GM23338 (cell line): ENCODE results near the gene CFAP58. TPM values are rescaled to one million over a fixed set of nuclear protein-coding genes. Genes with fewer than 3 reads are reported as not detected.
"Not testable (repeated sequence)": the region's sequence is repeated elsewhere in the genome, so short reads cannot be mapped to it uniquely, and the experiment has no call there.

ENCODE experiments used
- ATAC-seq: fragments of 200-7000 bp; cut with Tn5 transposase; 3 replicates; pipeline ENCODE4 v1.9.1; 2020
- DNase-seq: peaks from one replicate; pipeline ENCODE4 v3.0.0-alpha.2; 2015; ENCODE audit warnings: low spot score
- H2AFZ ChIP-seq: fragments of 200-600 bp; sonication (generic); 2 replicates; pipeline ENCODE4 v1.8.0; 2016; ENCODE audit warnings: antibody characterized with exemption, mild to moderate bottlenecking, moderate library complexity
- H3F3A ChIP-seq: fragments of 200-600 bp; sonication (generic); replicated peaks from 2 replicates; pipeline ENCODE4 v1.8.0; 2017; ENCODE audit warnings: antibody characterized with exemption, mixed run types, low read depth
- H3K27ac ChIP-seq: fragments of 200-600 bp; sonication (generic); 2 replicates; pipeline ENCODE4 v1.6.1; 2016; ENCODE audit warnings: low read depth
- H3K27me3 ChIP-seq: fragments of 200-600 bp; sonication (generic); 2 replicates; pipeline ENCODE4 v1.8.0; 2016; ENCODE audit warnings: mild to moderate bottlenecking, mixed run types, moderate library complexity; ENCODE audit not compliant: insufficient read depth
- H3K36me3 ChIP-seq: fragments of 200-600 bp; sonication (generic); 2 replicates; pipeline ENCODE4 v1.8.0; 2016; ENCODE audit warnings: mild to moderate bottlenecking; ENCODE audit not compliant: insufficient read depth
- H3K4me1 ChIP-seq: fragments of 200-600 bp; sonication (generic); 2 replicates; pipeline ENCODE4 v1.8.0; 2016; ENCODE audit warnings: mild to moderate bottlenecking, moderate library complexity; ENCODE audit not compliant: insufficient read depth
- H3K4me2 ChIP-seq: fragments of 200-600 bp; sonication (generic); 2 replicates; pipeline ENCODE4 v1.7.1; 2017; ENCODE audit warnings: mixed run types
- H3K4me3 ChIP-seq: fragments of 200-600 bp; sonication (generic); 2 replicates; pipeline ENCODE4 v1.6.1; 2016; ENCODE audit warnings: mixed run types
- H3K79me2 ChIP-seq: fragments of 200-600 bp; sonication (generic); replicated peaks from 2 replicates; pipeline ENCODE4 v1.8.0; 2017; ENCODE audit warnings: mild to moderate bottlenecking; ENCODE audit not compliant: insufficient read depth
- H3K9me2 ChIP-seq: fragments of 200-600 bp; sonication (generic); 2 replicates; pipeline ENCODE4 v1.8.0; 2017; ENCODE audit not compliant: insufficient read depth
- H4K20me1 ChIP-seq: fragments of 200-600 bp; sonication (generic); replicated peaks from 2 replicates; pipeline ENCODE4 v1.8.0; 2017; ENCODE audit warnings: mild to moderate bottlenecking; ENCODE audit not compliant: insufficient read depth
- H3K27ac Mint-ChIP-seq: 2 replicates; pipeline ENCODE4 v1.8.0; 2020; ENCODE audit warnings: inconsistent platforms, mild to moderate bottlenecking, moderate library complexity, mixed read lengths
- H3K27me3 Mint-ChIP-seq: 3 replicates; pipeline ENCODE4 v1.8.0; 2022; ENCODE audit warnings: low read depth, mild to moderate bottlenecking, moderate library complexity, mixed read lengths, inconsistent platforms; ENCODE audit not compliant: insufficient read depth, poor library complexity
- H3K36me3 Mint-ChIP-seq: 3 replicates; pipeline ENCODE4 v1.8.0; 2021; ENCODE audit warnings: low read depth, mild to moderate bottlenecking, inconsistent platforms, moderate library complexity, mixed read lengths
- H3K4me1 Mint-ChIP-seq: 3 replicates; pipeline ENCODE4 v1.8.0; 2020; ENCODE audit warnings: mild to moderate bottlenecking, inconsistent platforms, mixed read lengths
- H3K4me3 Mint-ChIP-seq: 3 replicates; pipeline ENCODE4 v1.8.0; 2021; ENCODE audit warnings: moderate library complexity, mild to moderate bottlenecking, inconsistent platforms, mixed read lengths
- H3K9me3 Mint-ChIP-seq: 3 replicates; pipeline ENCODE4 v1.8.0; 2020; ENCODE audit warnings: moderate library complexity, mild to moderate bottlenecking, inconsistent platforms, mixed read lengths
- CREB1 ChIP-seq: fragments of 250-450 bp; sonication (Bioruptor Pico); IDR thresholded peaks from 2 replicates; pipeline ENCODE4 v1.5.0; 2020; ENCODE audit warnings: low read depth, mild to moderate bottlenecking, moderate library complexity
- CTCF ChIP-seq, 2 experiments: fragments of 200-600 bp in 1 of 2; sonication (generic) in 1 of 2; conservative IDR thresholded peaks; 2 replicates each; pipeline versions ENCODE4 v1.5.1 to v1.6.1; 2016 to 2017; ENCODE audit warnings: antibody characterized with exemption in 2 of 2, low read depth in 2 of 2, mild to moderate bottlenecking in 2 of 2, moderate library complexity in 1 of 2
- ETS1 ChIP-seq: IDR thresholded peaks from 2 replicates; pipeline ENCODE4 v1.6.1; 2016; ENCODE audit warnings: antibody characterized with exemption
- EZH2 ChIP-seq: fragments of 200-600 bp; sonication (generic); IDR thresholded peaks from one replicate; pipeline ENCODE4 v1.8.0; 2017; ENCODE audit warnings: antibody characterized with exemption, mild to moderate bottlenecking, low read depth; ENCODE audit not compliant: unreplicated experiment
- JUNB ChIP-seq: IDR thresholded peaks from one replicate; pipeline ENCODE4 v1.6.1; 2016; ENCODE audit warnings: antibody characterized with exemption; ENCODE audit not compliant: unreplicated experiment
- POLR2AphosphoS5 ChIP-seq: IDR thresholded peaks from 2 replicates; pipeline ENCODE4 v1.6.1; 2016; ENCODE audit warnings: antibody characterized with exemption, low read depth
- REST ChIP-seq: IDR thresholded peaks from one replicate; pipeline ENCODE4 v1.6.1; 2018; ENCODE audit warnings: antibody characterized with exemption; ENCODE audit not compliant: unreplicated experiment
- STAT1 ChIP-seq: IDR thresholded peaks from one replicate; pipeline ENCODE4 v1.6.1; 2016; ENCODE audit warnings: antibody characterized with exemption; ENCODE audit not compliant: unreplicated experiment
- ZNF331 ChIP-seq: fragments of 250-450 bp; sonication (Bioruptor Pico); IDR thresholded peaks from 2 replicates; pipeline ENCODE4 v1.5.0; 2020; ENCODE audit warnings: low read depth, mild to moderate bottlenecking, moderate library complexity
- polyA plus RNA-seq: library from polyadenylated mRNA; unstranded; fragments of >200 nt; fragmentation: Nextera tagmentation; extraction: Ambion mirVana; gene quantifications from 2 replicates; pipeline ENCODE4 v1.2.1, GENCODE V29; 2016
- total RNA-seq: library from RNA; depleted of rRNA; stranded (reverse); fragments of >200 nt; shearing (Covaris generic); gene quantifications from 2 replicates; pipeline ENCODE4 v1.2.3, GENCODE V29; 2014

The CFAP58 gene
- total and polyA plus RNA-seq, 2 experiments from 2014 or later: 0.63 to 0.89 TPM

GRCh38 chr10:104465575-104465974, 111.9 kb downstream of the CFAP58 start:
- H3K27me3 ChIP-seq, H3K4me3 ChIP-seq, H3K36me3 ChIP-seq, H3K27ac ChIP-seq, H3K27me3 Mint-ChIP-seq, H3K4me1 ChIP-seq, H3K4me3 Mint-ChIP-seq, H2AFZ ChIP-seq, H3K4me2 ChIP-seq, H4K20me1 ChIP-seq, H3F3A ChIP-seq, H3K36me3 Mint-ChIP-seq, DNase-seq, H3K27ac Mint-ChIP-seq, H3K4me1 Mint-ChIP-seq, ATAC-seq, H3K79me2 ChIP-seq: not testable (repeated sequence)
- H3K9me2 ChIP-seq: peaks cover 12% of the 10 kb centered on the region; the same call in 1 of the 2 replicates
- H3K9me3 Mint-ChIP-seq: peaks cover 26% of the 10 kb centered on the region

GRCh38 chr10:104468818-104469217, 115.2 kb downstream of the CFAP58 start:
- not testable (repeated sequence) for H3K4me3 Mint-ChIP-seq, H2AFZ ChIP-seq, H3K4me1 Mint-ChIP-seq, H3K4me2 ChIP-seq, H3K4me3 ChIP-seq, H4K20me1 ChIP-seq, H3K27me3 Mint-ChIP-seq, H3K27ac ChIP-seq, H3K4me1 ChIP-seq, H3K27ac Mint-ChIP-seq, H3K79me2 ChIP-seq, ATAC-seq, H3K36me3 ChIP-seq, H3F3A ChIP-seq, H3K27me3 ChIP-seq, DNase-seq
- H3K9me2 ChIP-seq: peaks cover 13% of the 10 kb centered on the region; the same call in 1 of the 2 replicates
- peaks cover 12% of the 10 kb centered on the region for H3K36me3 Mint-ChIP-seq
- peaks cover 18% of the 10 kb centered on the region for H3K9me3 Mint-ChIP-seq

- no peaks in the 10 kb centered on the region for H3K79me2 ChIP-seq
- no peaks in the 10 kb centered on the region for H3K27me3 ChIP-seq
- no peak overlapping the region for H3K4me3 Mint-ChIP-seq
- H3K4me3 ChIP-seq: no peak overlapping the region
- H4K20me1 ChIP-seq: no peaks in the 10 kb centered on the region
- no peaks in the 10 kb centered on the region; the same call in 1 of the 2 replicates for H3K4me1 ChIP-seq
- DNase-seq (no peak), ATAC-seq (no peak)
- peaks cover 14% of the 10 kb centered on the region for H3K9me3 Mint-ChIP-seq
- no peaks in the 10 kb centered on the region; the same call in 2 of the 3 replicates for H3K4me1 Mint-ChIP-seq
- H3K36me3 ChIP-seq: no peaks in the 10 kb centered on the region
- H2AFZ ChIP-seq: no peak overlapping the region
- peaks cover 10% of the 10 kb centered on the region for H3K36me3 Mint-ChIP-seq
- peaks cover 2% of the 10 kb centered on the region for H3K27me3 Mint-ChIP-seq
- no peak overlapping the region for H3K4me2 ChIP-seq
- H3K27ac ChIP-seq: no peak overlapping the region
- H3K27ac Mint-ChIP-seq: no peak overlapping the region
- no peaks in the 10 kb centered on the region for H3F3A ChIP-seq
- peaks cover 16% of the 10 kb centered on the region; the same call in 1 of the 2 replicates for H3K9me2 ChIP-seq
- TF ChIP-seq CTCF (conservative IDR thresholded peaks at IDR 0.05; ENCODE audit: low read depth in 2 of 2) (no peak), ZNF331 (no peak), CREB1 (CRISPR knock-in tag) (no peak), JUNB (no peak), STAT1 (no peak), POLR2AphosphoS5 (no peak), REST (no peak), EZH2 (no peak), ETS1 (no peak)
These were observed 118.9 kb downstream of the CFAP58 start for GRCh38 chr10:104472505-104472904.
